HepG2 (cell line): Measurements from ENCODE around the gene SPPL3. TPM values are rescaled to one million over a fixed set of nuclear protein-coding genes. Genes with fewer than 3 reads are reported as not detected.

Experiments
- ELF3 ChIP-seq: IDR thresholded peaks from 2 replicates; pipeline ENCODE4 v1.6.1; 2016; ENCODE audit warnings: missing genetic modification reagents, missing compliant biosample characterization
- HCFC1 ChIP-seq: fragments of 150-350 bp; IDR thresholded peaks from 2 replicates; pipeline ENCODE4 v1.6.1; 2014; ENCODE audit warnings: low read depth, low read length
- IRF2 ChIP-seq: IDR thresholded peaks from 2 replicates; pipeline ENCODE4 v1.6.1; 2018; ENCODE audit warnings: missing genetic modification reagents, missing compliant biosample characterization
- NFKB2 ChIP-seq: sonication (generic); formaldehyde crosslinking; IDR thresholded peaks from 2 replicates; pipeline ENCODE4 v1.4.0; 2020; ENCODE audit warnings: missing genetic modification reagents, borderline replicate concordance
- PHF8 ChIP-seq: sonication (generic); formaldehyde crosslinking; IDR thresholded peaks from 2 replicates; pipeline ENCODE4 v1.5.0; 2020; ENCODE audit warnings: missing genetic modification reagents
- PITX1 ChIP-seq: sonication (generic); formaldehyde crosslinking; IDR thresholded peaks from 2 replicates; pipeline ENCODE4 v1.5.1; 2020; ENCODE audit warnings: mild to moderate bottlenecking, missing genetic modification reagents
- ZC3H13 ChIP-seq: sonication (generic); formaldehyde crosslinking; IDR thresholded peaks from 2 replicates; pipeline ENCODE4 v1.8.1; 2023; ENCODE audit warnings: mild to moderate bottlenecking, missing genetic modification reagents, moderate library complexity
- polyA plus RNA-seq, 8 experiments: library from polyadenylated mRNA; depleted of rRNA in 3 of 8; stranded (reverse) in 7 of 8; unstranded in 1 of 8; fragments of >200 nt; fragmentation: Illumina TruSeq in 4 of 8; extraction: Trizol in 4 of 8; gene quantifications; 2 replicates each; pipeline versions ENCODE4 v1.2.1 to v1.2.3, GENCODE V29; 2011 to 2016; ENCODE audit warnings: low read depth in 4 of 8, missing spikeins in 1 of 8, mixed read lengths in 1 of 8; ENCODE audit not compliant: insufficient read depth in 1 of 8
- total RNA-seq, 5 experiments: library from RNA; depleted of rRNA; stranded (reverse); fragments of >200 nt; fragmentation: Illumina TruSeq; extraction: Trizol; gene quantifications; 2 replicates each; pipeline ENCODE4 v1.2.3, GENCODE V29; 2016; ENCODE audit warnings: low read depth in 1 of 5
- TF ChIP-seq, protein P1 (sequence below): sonication (generic); formaldehyde crosslinking; IDR thresholded peaks from 2 replicates; pipeline ENCODE4 v1.4.0; 2020; ENCODE audit warnings: mild to moderate bottlenecking, missing genetic modification reagents
- TF ChIP-seq, protein P2 (sequence below): sonication (generic); formaldehyde crosslinking; IDR thresholded peaks from 2 replicates; pipeline ENCODE4 v1.4.0; 2020; ENCODE audit warnings: missing genetic modification reagents
- TF ChIP-seq, protein P3 (sequence below): sonication (generic); formaldehyde crosslinking; IDR thresholded peaks from 2 replicates; pipeline ENCODE4 v1.8.1; 2023; ENCODE audit warnings: mild to moderate bottlenecking, missing genetic modification reagents, borderline replicate concordance
- TF ChIP-seq, protein P4 (sequence below): sonication (generic); formaldehyde crosslinking; IDR thresholded peaks from 2 replicates; pipeline ENCODE4 v1.5.0; 2020; ENCODE audit warnings: mild to moderate bottlenecking, missing genetic modification reagents, moderate library complexity
- TF ChIP-seq, protein P5 (sequence below): sonication (generic); formaldehyde crosslinking; IDR thresholded peaks from 2 replicates; pipeline ENCODE4 v1.4.0; 2020; ENCODE audit warnings: low read depth, mild to moderate bottlenecking, missing genetic modification reagents

SPPL3 gene
- total and polyA plus RNA-seq, 2 of the 13 experiments (the other 11 are each of a cell fraction or from before 2014, with no cell fraction given): 8.9 to 9.1 TPM

DNA sequence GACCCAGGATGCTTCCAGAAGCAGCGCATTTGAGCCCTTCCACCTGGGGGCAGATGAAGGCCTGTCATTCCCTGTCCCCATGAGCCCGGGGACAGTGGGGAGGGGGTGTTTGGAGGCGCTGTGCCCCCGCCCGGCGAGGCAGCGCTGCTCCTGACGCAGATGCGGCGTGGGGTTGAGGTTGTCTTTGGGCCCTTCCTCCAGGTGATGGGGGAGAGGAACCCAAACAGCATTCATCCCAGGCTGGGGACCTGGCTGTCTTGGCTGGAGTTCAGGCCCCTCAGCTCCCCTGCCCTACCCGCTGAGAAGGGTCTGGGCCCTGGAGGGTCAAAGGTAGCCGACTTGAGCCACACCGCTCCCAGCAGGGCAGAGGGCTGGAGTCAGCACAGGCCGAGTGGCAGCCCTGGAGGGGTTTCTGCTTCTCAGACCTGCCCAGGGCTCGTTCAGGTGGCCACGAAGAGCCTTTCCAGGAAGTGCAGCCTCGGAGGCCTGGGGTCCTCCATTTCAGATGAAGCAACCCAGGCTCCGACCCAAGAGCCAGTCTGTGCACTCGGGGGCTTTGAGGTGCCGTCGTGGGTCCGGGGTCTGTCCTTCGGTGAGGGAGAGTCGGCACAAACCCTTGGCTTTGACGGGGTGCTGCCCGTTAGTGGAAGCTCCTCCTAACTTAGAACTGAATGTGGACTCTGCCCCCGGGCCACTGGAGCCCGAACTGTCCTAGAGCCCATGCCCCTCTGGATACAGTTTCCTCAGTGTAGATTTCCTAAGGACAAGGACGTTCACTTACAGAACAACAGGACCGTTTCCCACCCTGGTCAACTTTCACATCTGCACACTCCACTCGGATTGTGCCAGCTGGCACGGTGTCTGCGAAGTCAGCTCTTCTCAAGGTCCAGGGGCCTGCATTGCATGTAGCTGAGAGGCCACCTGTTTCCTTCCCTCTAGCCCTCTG is 162.4 kb downstream of the SPPL3 start (continued):
- TF ChIP-seq, protein P1, sequence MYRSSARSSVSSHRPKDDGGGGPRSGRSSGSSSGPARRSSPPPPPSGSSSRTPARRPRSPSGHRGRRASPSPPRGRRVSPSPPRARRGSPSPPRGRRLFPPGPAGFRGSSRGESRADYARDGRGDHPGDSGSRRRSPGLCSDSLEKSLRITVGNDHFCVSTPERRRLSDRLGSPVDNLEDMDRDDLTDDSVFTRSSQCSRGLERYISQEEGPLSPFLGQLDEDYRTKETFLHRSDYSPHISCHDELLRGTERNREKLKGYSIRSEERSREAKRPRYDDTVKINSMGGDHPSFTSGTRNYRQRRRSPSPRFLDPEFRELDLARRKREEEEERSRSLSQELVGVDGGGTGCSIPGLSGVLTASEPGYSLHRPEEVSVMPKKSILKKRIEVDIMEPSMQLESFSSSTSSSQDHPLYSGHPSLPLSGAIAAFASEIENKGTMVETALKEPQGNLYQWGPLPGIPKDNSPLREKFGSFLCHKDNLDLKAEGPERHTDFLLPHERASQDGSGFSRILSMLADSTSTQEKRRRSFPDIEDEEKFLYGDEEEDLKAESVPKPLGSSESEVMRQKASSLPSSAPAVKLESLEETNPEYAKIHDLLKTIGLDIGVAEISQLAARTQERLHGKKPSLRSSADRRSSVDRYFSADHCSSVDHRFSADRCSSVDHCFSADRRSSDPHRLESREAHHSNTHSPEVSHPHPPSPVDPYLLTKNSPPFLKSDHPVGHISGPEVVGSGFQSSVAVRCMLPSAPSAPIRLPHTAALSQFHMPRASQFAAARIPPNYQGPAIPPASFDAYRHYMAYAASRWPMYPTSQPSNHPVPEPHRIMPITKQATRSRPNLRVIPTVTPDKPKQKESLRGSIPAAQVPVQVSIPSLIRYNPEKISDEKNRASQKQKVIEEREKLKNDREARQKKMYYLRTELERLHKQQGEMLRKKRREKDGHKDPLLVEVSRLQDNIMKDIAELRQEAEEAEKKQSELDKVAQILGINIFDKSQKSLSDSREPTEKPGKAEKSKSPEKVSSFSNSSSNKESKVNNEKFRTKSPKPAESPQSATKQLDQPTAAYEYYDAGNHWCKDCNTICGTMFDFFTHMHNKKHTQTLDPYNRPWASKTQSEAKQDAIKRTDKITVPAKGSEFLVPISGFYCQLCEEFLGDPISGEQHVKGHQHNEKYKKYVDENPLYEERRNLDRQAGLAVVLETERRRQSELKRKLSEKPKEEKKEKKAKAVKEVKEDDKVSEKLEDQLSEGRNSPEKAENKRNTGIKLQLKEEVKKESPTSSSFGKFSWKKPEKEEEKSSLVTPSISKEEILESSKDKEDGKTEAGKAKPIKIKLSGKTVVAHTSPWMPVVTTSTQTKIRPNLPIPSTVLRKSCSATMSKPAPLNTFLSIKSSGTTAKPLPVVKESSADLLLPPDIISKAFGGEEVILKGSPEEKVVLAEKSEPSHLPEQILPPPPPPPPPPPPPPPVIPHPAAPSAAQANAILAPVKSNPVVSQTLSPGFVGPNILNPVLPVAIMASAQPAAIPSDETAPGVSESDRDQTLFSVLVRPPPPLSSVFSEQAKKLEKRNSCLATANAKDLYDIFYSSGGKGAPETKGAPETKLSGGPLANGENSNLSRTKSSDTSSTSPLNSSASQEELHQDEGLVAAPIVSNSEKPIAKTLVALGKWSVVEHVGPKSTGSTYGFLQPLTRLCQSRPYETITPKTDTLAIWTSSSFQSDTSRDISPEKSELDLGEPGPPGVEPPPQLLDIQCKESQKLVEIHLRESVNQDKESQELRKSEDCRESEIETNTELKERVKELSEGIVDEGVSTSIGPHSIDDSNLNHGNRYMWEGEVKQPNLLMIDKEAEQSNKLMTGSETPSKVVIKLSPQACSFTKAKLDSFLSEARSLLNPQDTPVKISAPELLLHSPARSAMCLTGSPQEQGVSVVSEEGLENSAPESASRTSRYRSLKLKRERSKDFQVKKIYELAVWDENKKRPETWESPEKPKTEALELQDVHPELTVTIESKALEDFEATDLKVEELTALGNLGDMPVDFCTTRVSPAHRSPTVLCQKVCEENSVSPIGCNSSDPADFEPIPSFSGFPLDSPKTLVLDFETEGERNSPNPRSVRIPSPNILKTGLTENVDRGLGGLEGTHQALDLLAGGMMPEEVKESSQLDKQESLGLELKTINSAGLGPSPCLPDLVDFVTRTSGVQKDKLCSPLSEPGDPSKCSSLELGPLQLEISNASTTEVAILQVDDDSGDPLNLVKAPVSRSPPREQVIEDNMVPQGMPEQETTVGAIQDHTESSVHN: no peak
- TF ChIP-seq NFKB2 (CRISPR knock-in tag) (peak; percentile 12; the same call in 1 of the 2 replicates), ZC3H13 (no peak), PHF8 (peak; percentile 29; the same call in 1 of the 2 replicates), PITX1 (no peak), ELF3 (CRISPR knock-in tag) (0 out of 2 replicates have a peak, but pooled peaks have one; percentile 33), IRF2 (CRISPR knock-in tag) (no peak), HCFC1 (no peak)
- TF ChIP-seq, protein P2, sequence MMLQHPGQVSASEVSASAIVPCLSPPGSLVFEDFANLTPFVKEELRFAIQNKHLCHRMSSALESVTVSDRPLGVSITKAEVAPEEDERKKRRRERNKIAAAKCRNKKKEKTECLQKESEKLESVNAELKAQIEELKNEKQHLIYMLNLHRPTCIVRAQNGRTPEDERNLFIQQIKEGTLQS: no peak
- TF ChIP-seq, protein P3, sequence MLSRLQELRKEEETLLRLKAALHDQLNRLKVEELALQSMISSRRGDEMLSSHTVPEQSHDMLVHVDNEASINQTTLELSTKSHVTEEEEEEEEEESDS (CRISPR knock-in tag): no peak
- TF ChIP-seq, protein P4, sequence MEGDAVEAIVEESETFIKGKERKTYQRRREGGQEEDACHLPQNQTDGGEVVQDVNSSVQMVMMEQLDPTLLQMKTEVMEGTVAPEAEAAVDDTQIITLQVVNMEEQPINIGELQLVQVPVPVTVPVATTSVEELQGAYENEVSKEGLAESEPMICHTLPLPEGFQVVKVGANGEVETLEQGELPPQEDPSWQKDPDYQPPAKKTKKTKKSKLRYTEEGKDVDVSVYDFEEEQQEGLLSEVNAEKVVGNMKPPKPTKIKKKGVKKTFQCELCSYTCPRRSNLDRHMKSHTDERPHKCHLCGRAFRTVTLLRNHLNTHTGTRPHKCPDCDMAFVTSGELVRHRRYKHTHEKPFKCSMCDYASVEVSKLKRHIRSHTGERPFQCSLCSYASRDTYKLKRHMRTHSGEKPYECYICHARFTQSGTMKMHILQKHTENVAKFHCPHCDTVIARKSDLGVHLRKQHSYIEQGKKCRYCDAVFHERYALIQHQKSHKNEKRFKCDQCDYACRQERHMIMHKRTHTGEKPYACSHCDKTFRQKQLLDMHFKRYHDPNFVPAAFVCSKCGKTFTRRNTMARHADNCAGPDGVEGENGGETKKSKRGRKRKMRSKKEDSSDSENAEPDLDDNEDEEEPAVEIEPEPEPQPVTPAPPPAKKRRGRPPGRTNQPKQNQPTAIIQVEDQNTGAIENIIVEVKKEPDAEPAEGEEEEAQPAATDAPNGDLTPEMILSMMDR: no peak
- TF ChIP-seq, protein P5, sequence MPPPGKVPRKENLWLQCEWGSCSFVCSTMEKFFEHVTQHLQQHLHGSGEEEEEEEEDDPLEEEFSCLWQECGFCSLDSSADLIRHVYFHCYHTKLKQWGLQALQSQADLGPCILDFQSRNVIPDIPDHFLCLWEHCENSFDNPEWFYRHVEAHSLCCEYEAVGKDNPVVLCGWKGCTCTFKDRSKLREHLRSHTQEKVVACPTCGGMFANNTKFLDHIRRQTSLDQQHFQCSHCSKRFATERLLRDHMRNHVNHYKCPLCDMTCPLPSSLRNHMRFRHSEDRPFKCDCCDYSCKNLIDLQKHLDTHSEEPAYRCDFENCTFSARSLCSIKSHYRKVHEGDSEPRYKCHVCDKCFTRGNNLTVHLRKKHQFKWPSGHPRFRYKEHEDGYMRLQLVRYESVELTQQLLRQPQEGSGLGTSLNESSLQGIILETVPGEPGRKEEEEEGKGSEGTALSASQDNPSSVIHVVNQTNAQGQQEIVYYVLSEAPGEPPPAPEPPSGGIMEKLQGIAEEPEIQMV (CRISPR knock-in tag): no peak
